HEK293 (cell line): Measurements from ENCODE around the gene ENO4.

Experiments
- CTCF ChIA-PET: fragments of 350-600 bp; formaldehyde crosslinking; extraction: SDS; loops from one replicate; lab custom pipeline; 2021; ENCODE audit warnings: antibody characterized with exemption; lab: Yijun Ruan, JAX
- POLR2A ChIA-PET: fragments of 300-600 bp; formaldehyde crosslinking; extraction: SDS; loops from one replicate; lab custom pipeline; 2020; ENCODE audit warnings: antibody characterized with exemption, inconsistent platforms; lab: Yijun Ruan, JAX
- H3K27ac ChIP-seq: fragments of 200-500 bp; sonication (Bioruptor generic); 2 replicates; pipeline ENCODE4 v1.5.1; 2014; ENCODE audit warnings: low read depth, low read length, control low read depth, inconsistent platforms; ENCODE audit errors: extremely low read depth
- H3K36me3 ChIP-seq, 2 experiments: fragments of 200-500 bp in 1 of 2; sonication (Bioruptor generic) in 1 of 2; 1 replicate in 1 of 2; 2 replicates in 1 of 2; pipeline ENCODE4 v1.5.1; 2014 to 2017; ENCODE audit warnings: inconsistent platforms in 2 of 2, low read length in 2 of 2; ENCODE audit not compliant: control insufficient read depth in 2 of 2, insufficient read depth in 1 of 2
- H3K4me1 ChIP-seq: fragments of 200-500 bp; sonication (Bioruptor generic); 2 replicates; pipeline ENCODE4 v1.5.1; 2014; ENCODE audit warnings: mild to moderate bottlenecking, low read length, inconsistent platforms; ENCODE audit not compliant: control insufficient read depth, insufficient read depth
- H3K4me3 ChIP-seq: 2 replicates; pipeline ENCODE4 v1.5.1; 2011; ENCODE audit warnings: low read depth, mild to moderate bottlenecking, control low read depth, low read length, moderate library complexity
- H3K9me3 ChIP-seq: fragments of 200-500 bp; sonication (Bioruptor generic); 2 replicates; pipeline ENCODE4 v1.5.1; 2014; ENCODE audit warnings: low read depth, low read length, inconsistent platforms; ENCODE audit not compliant: control insufficient read depth, insufficient read depth
- BCL11B ChIP-seq: fragments of 450-650 bp; formaldehyde crosslinking; IDR thresholded peaks from 2 replicates; pipeline ENCODE4 v1.5.1; 2016; ENCODE audit warnings: low read depth, missing biosample characterization, missing genetic modification characterization
- HIC1 ChIP-seq: fragments of 450-650 bp; formaldehyde crosslinking; IDR thresholded peaks from 2 replicates; pipeline ENCODE4 v1.5.1; 2016; ENCODE audit warnings: missing biosample characterization, missing genetic modification characterization
- HOXD13 ChIP-seq: sonication (generic); formaldehyde crosslinking; IDR thresholded peaks from 2 replicates; pipeline ENCODE4 v1.8.0; 2022; ENCODE audit warnings: missing genetic modification reagents, borderline replicate concordance
- KLF1 ChIP-seq: fragments of 450-650 bp; formaldehyde crosslinking; IDR thresholded peaks from 2 replicates; pipeline ENCODE4 v1.5.1; 2016; ENCODE audit warnings: missing biosample characterization, missing genetic modification characterization
- OVOL3 ChIP-seq: fragments of 450-650 bp; formaldehyde crosslinking; IDR thresholded peaks from 2 replicates; pipeline ENCODE4 v1.5.1; 2016; ENCODE audit warnings: missing biosample characterization, missing genetic modification characterization
- PRDM1 ChIP-seq: fragments of 450-650 bp; formaldehyde crosslinking; IDR thresholded peaks from 2 replicates; pipeline ENCODE4; 2016; ENCODE audit warnings: missing biosample characterization, missing genetic modification characterization
- SALL2 ChIP-seq: fragments of 450-650 bp; formaldehyde crosslinking; IDR thresholded peaks from 2 replicates; pipeline ENCODE4 v1.5.0; 2017; ENCODE audit warnings: missing biosample characterization, mild to moderate bottlenecking, missing genetic modification characterization, borderline replicate concordance
- SP7 ChIP-seq: fragments of 450-650 bp; formaldehyde crosslinking; IDR thresholded peaks from 2 replicates; pipeline ENCODE4 v1.5.1; 2016; ENCODE audit warnings: missing biosample characterization, missing genetic modification characterization
- ZBTB1 ChIP-seq: fragments of 450-650 bp; formaldehyde crosslinking; IDR thresholded peaks from 2 replicates; pipeline ENCODE4 v1.5.1; 2016; ENCODE audit warnings: missing biosample characterization, missing genetic modification characterization
- ZBTB48 ChIP-seq: fragments of 450-650 bp; formaldehyde crosslinking; IDR thresholded peaks from 2 replicates; pipeline ENCODE4 v1.5.1; 2016; ENCODE audit warnings: missing biosample characterization, missing genetic modification characterization
- ZIC2 ChIP-seq: fragments of 450-650 bp; formaldehyde crosslinking; IDR thresholded peaks from 2 replicates; pipeline ENCODE4 v1.5.1; 2016; ENCODE audit warnings: missing biosample characterization, missing genetic modification characterization
- ZNF132 ChIP-seq: fragments of 450-650 bp; formaldehyde crosslinking; IDR thresholded peaks from 2 replicates; pipeline ENCODE4 v1.5.1; 2017; ENCODE audit warnings: missing biosample characterization, missing genetic modification characterization, borderline replicate concordance
- ZNF133 ChIP-seq: fragments of 450-650 bp; formaldehyde crosslinking; IDR thresholded peaks from 2 replicates; pipeline ENCODE4 v1.5.1; 2016; ENCODE audit warnings: missing biosample characterization, missing genetic modification characterization
- ZNF155 ChIP-seq: fragments of 450-650 bp; formaldehyde crosslinking; IDR thresholded peaks from 2 replicates; pipeline ENCODE4 v1.5.1; 2016; ENCODE audit warnings: missing biosample characterization, missing genetic modification characterization
- ZNF16 ChIP-seq: fragments of 450-650 bp; formaldehyde crosslinking; IDR thresholded peaks from 2 replicates; pipeline ENCODE4 v1.5.1; 2016; ENCODE audit warnings: low read depth, missing biosample characterization, missing genetic modification characterization
- ZNF169 ChIP-seq: fragments of 450-650 bp; formaldehyde crosslinking; IDR thresholded peaks from 2 replicates; pipeline ENCODE4 v1.5.1; 2016; ENCODE audit warnings: missing biosample characterization, missing genetic modification characterization
- ZNF175 ChIP-seq: fragments of 450-650 bp; formaldehyde crosslinking; IDR thresholded peaks from 2 replicates; pipeline ENCODE4 v1.5.1; 2016; ENCODE audit warnings: missing biosample characterization, missing genetic modification characterization
- ZNF239 ChIP-seq: fragments of 450-650 bp; formaldehyde crosslinking; IDR thresholded peaks from 2 replicates; pipeline ENCODE4 v1.5.1; 2016; ENCODE audit warnings: missing biosample characterization, missing genetic modification characterization
- ZNF302 ChIP-seq: fragments of 450-650 bp; formaldehyde crosslinking; IDR thresholded peaks from 2 replicates; pipeline ENCODE4 v1.5.1; 2016; ENCODE audit warnings: missing biosample characterization, missing genetic modification characterization, low read depth
- ZNF311 ChIP-seq: fragments of 450-650 bp; formaldehyde crosslinking; IDR thresholded peaks from 2 replicates; pipeline ENCODE4 v1.5.1; 2017; ENCODE audit warnings: missing biosample characterization, missing genetic modification characterization, borderline replicate concordance
- ZNF362 ChIP-seq: fragments of 450-650 bp; formaldehyde crosslinking; IDR thresholded peaks from 2 replicates; pipeline ENCODE4 v1.5.1; 2016; ENCODE audit warnings: missing biosample characterization, missing genetic modification characterization
- ZNF416 ChIP-seq: fragments of 450-650 bp; formaldehyde crosslinking; IDR thresholded peaks from 2 replicates; pipeline ENCODE4 v1.5.1; 2016; ENCODE audit warnings: missing biosample characterization, missing genetic modification characterization
- ZNF473 ChIP-seq: fragments of 450-650 bp; formaldehyde crosslinking; IDR thresholded peaks from 2 replicates; pipeline ENCODE4 v1.5.1; 2017; ENCODE audit warnings: missing biosample characterization, missing genetic modification characterization
- ZNF48 ChIP-seq: fragments of 450-650 bp; formaldehyde crosslinking; IDR thresholded peaks from 2 replicates; pipeline ENCODE4 v1.5.1; 2016; ENCODE audit warnings: missing biosample characterization, missing genetic modification characterization
- ZNF488 ChIP-seq: fragments of 450-650 bp; formaldehyde crosslinking; IDR thresholded peaks from 2 replicates; pipeline ENCODE4 v1.5.1; 2016; ENCODE audit warnings: missing biosample characterization, missing genetic modification characterization
- ZNF514 ChIP-seq: fragments of 450-650 bp; formaldehyde crosslinking; IDR thresholded peaks from 2 replicates; pipeline ENCODE4 v1.5.1; 2016; ENCODE audit warnings: missing biosample characterization, missing genetic modification characterization
- ZNF621 ChIP-seq: fragments of 450-650 bp; formaldehyde crosslinking; IDR thresholded peaks from 2 replicates; pipeline ENCODE4 v1.5.1; 2017; ENCODE audit warnings: missing biosample characterization, missing genetic modification characterization
- ZNF677 ChIP-seq: fragments of 450-650 bp; IDR thresholded peaks from 2 replicates; pipeline ENCODE4 v1.5.0; 2018; ENCODE audit warnings: missing biosample characterization, mild to moderate bottlenecking, missing genetic modification characterization, moderate library complexity
- ZNF707 ChIP-seq: fragments of 450-650 bp; formaldehyde crosslinking; IDR thresholded peaks from 2 replicates; pipeline ENCODE4 v1.5.1; 2016; ENCODE audit warnings: missing biosample characterization, missing genetic modification characterization
- ZNF747 ChIP-seq: fragments of 450-650 bp; formaldehyde crosslinking; IDR thresholded peaks from 2 replicates; pipeline ENCODE4 v1.5.1; 2016; ENCODE audit warnings: missing biosample characterization, missing genetic modification characterization

The ENO4 gene

GRCh38 chr10:116880716-116881482, 31.6 kb downstream of the ENO4 start:
- no peak for TF ChIP-seq ZNF169 (tag by site-specific recombination)
- no peak for TF ChIP-seq BCL11B (tag by site-specific recombination)
- no peak for TF ChIP-seq ZNF621 (tag by site-specific recombination)
- no peak for TF ChIP-seq ZIC2
- TF ChIP-seq PRDM1 (tag by site-specific recombination) = no peak
- no peak for TF ChIP-seq ZNF239 (tag by site-specific recombination)
- no peak for TF ChIP-seq ZNF311 (tag by site-specific recombination)
- no peak for TF ChIP-seq ZNF707 (tag by site-specific recombination)
- no peak for TF ChIP-seq HOXD13
- TF ChIP-seq ZNF747 (tag by site-specific recombination) = no peak
- TF ChIP-seq ZNF133 (tag by site-specific recombination) = no peak
- no peak for TF ChIP-seq ZNF175 (tag by site-specific recombination)
- no peak for TF ChIP-seq ZNF155 (tag by site-specific recombination)
- TF ChIP-seq SP7 = no peak
- TF ChIP-seq ZNF416 = no peak
- POLR2A ChIA-PET = no interaction called here
- no peak overlapping the region for H3K27ac ChIP-seq

GRCh38 chr10:116882639-116883038, 33.3 kb downstream of the ENO4 start:
- peaks cover 0 to 18% of the 10 kb centered on the region in 2 experiments; a peak in 1 of 3 replicates for H3K36me3 ChIP-seq
- TF ChIP-seq SALL2 (tag by site-specific recombination) (no peak), ZBTB48 (tag by site-specific recombination) (no peak), ZNF132 (no peak), ZNF48 (no peak)
- TF ChIP-seq, all 188 proteins: peak for 0
- ChIA-PET POLR2A (no interaction called here), CTCF (no interaction called here)
- no peak overlapping the region for H3K4me3 ChIP-seq
- H3K9me3 ChIP-seq = no peaks in the 10 kb centered on the region
- H3K4me1 ChIP-seq = no peaks in the 10 kb centered on the region
- no peak overlapping the region for H3K27ac ChIP-seq

More at GRCh38 chr10:116880716-116881482, 31.6 kb downstream of the ENO4 start:
- CTCF ChIA-PET = no interaction called here
- no peak overlapping the region for H3K4me3 ChIP-seq
- H3K9me3 ChIP-seq = no peaks in the 10 kb centered on the region
- H3K4me1 ChIP-seq = no peaks in the 10 kb centered on the region
- peaks cover 0 to 14% of the 10 kb centered on the region in 2 experiments; a peak in 1 of 3 replicates for H3K36me3 ChIP-seq

- no peak overlapping the region for H3K27ac ChIP-seq
- H3K36me3 ChIP-seq = peaks cover 0 to 14% of the 10 kb centered on the region in 2 experiments; a peak in 1 of 3 replicates
- no peaks in the 10 kb centered on the region for H3K9me3 ChIP-seq
- POLR2A ChIA-PET = no interaction called here
- no peak overlapping the region for H3K4me3 ChIP-seq
- CTCF ChIA-PET = interaction anchor here (1.5 kb wide), 1 partner anchor 286 kb away, joined by 3 read pairs; no protein-coding TSS in a partner anchor
- H3K4me1 ChIP-seq = peaks cover 4% of the 10 kb centered on the region; the same call in 1 of the 2 replicates
- TF ChIP-seq ZNF302 (tag by site-specific recombination) (no peak), ZBTB1 (no peak), ZNF362 (tag by site-specific recombination) (no peak), HIC1 (tag by site-specific recombination) (no peak), KLF1 (tag by site-specific recombination) (no peak), ZNF488 (tag by site-specific recombination) (no peak), ZNF514 (no peak), ZNF16 (tag by site-specific recombination) (no peak), ZNF677 (no peak), OVOL3 (tag by site-specific recombination) (no peak), ZNF473 (tag by site-specific recombination) (no peak)
Observed at GRCh38 chr10:116886772-116887171, 37.5 kb downstream of the ENO4 start.
